ENCODE data around the gene IGF2BP2. TPM values are rescaled to one million over a fixed set of nuclear protein-coding genes. Genes with fewer than 3 reads are reported as not detected.

The IGF2BP2 gene
- total and polyA plus RNA-seq, 2 of the 4 experiments (the other 2 are of a cell fraction), result 23.4 to 88.2 TPM

GRCh38 chr3:185653949-185654757 lies 170.7 kb downstream of the IGF2BP2 start:
- Histone ChIP-seq H3K79me1 (ENCODE audit: low read depth in 1 of 2, low read length in 2 of 2) (peaks cover 32 to 69% of the 10 kb centered on the region in 2 experiments), H3K4me3 (ENCODE audit: insufficient read depth, low read depth, low read length) (no peak overlapping the region), H3K36me3 (ENCODE audit: control insufficient read depth, insufficient read depth, low read length) (peaks cover 63% of the 10 kb centered on the region), H2BK120ac (ENCODE audit: low read depth, low read length) (no peak overlapping the region), H3K56ac (ENCODE audit: extremely low read depth, insufficient read depth, low read length) (no peak overlapping the region), H3K9me3 (ENCODE audit: control insufficient read depth, insufficient read depth, low read length) (no peaks in the 10 kb centered on the region), H3K23ac (ENCODE audit: low read depth, low read length) (no peak overlapping the region), H2BK20ac (ENCODE audit: low read depth, low read length) (no peak overlapping the region), H3K9me1 (ENCODE audit: insufficient read depth, low read length) (peaks cover 35% of the 10 kb centered on the region), H2AK5ac (ENCODE audit: low read depth, low read length) (no peak overlapping the region), H3K27ac (ENCODE audit: insufficient read depth, low read length) (no peak overlapping the region), H3K18ac (ENCODE audit: low read depth, low read length) (no peak overlapping the region), H3K9ac (ENCODE audit: low read depth, low read length) (no peak overlapping the region), H4K8ac (ENCODE audit: low read depth in 2 of 2, low read length in 2 of 2) (no peak overlapping the region), H4K5ac (ENCODE audit: low read depth, low read length) (no peak overlapping the region), H4K91ac (ENCODE audit: insufficient read depth, low read depth, low read length) (no peak overlapping the region), H3K4me2 (ENCODE audit: low read depth, low read length) (no peak overlapping the region), H2BK5ac (ENCODE audit: low read depth, low read length, poor library complexity, severe bottlenecking) (no peak overlapping the region), H3K4me1 (ENCODE audit: control insufficient read depth, insufficient read depth, low read length) (peaks cover 24% of the 10 kb centered on the region), H3K27me3 (ENCODE audit: control insufficient read depth, insufficient read depth, low read length) (no peaks in the 10 kb centered on the region), H2BK15ac (ENCODE audit: low read depth, low read length) (no peak overlapping the region), H3K4ac (ENCODE audit: low read depth, low read length) (no peak overlapping the region), H2AK9ac (replicated peaks; ENCODE audit: low read depth, low read length, poor library complexity) (no peak overlapping the region), H2AFZ (replicated peaks; ENCODE audit: low read length, poor library complexity) (no peak overlapping the region), H4K20me1 (ENCODE audit: insufficient read depth, low read length) (peaks cover 60% of the 10 kb centered on the region), H3K14ac (replicated peaks; ENCODE audit: low read depth, low read length) (no peak overlapping the region)
- dilution Hi-C loops (cut with HindIII; ENCODE audit: low sequenced_read_pairs, unreplicated experiment) (no loop called here), intact Hi-C loops (cut with micrococcal nuclease) (no loop called here), in situ Hi-C loops (cut with MboI; ENCODE audit: low sequenced_read_pairs) (loop anchor here (25.0 kb wide), 2 partner anchors 258 to 608 kb away; no protein-coding TSS in a partner anchor)
- DNase-seq (no peak), ATAC-seq (ENCODE audit: low read depth) (no peak)
- WGBS, 2 experiments (ENCODE audit: extremely low coverage in 2 of 2, insufficient read length in 1 of 2), result 100% methylated on average over 5 of the region's 12 CpGs; no CpG with 5 or more reads in 1 of the 2 experiments
- ChIA-PET POLR2A (ENCODE audit: unreplicated experiment) (interaction anchor here (0.5 kb wide), 1 partner anchor 203 kb away, joined by 4 read pairs; no protein-coding TSS in a partner anchor), CTCF (no interaction called here)
- BruUV-seq (replicated peaks), result no TSS peak
- TF ChIP-seq RCOR1 (IDR thresholded peaks at IDR 0.05; ENCODE audit: insufficient replicate concordance, low read length) (no peak), NFE2L2 (IDR thresholded peaks at IDR 0.05; ENCODE audit: low read depth, low read length) (no peak), MAFK (IDR thresholded peaks at IDR 0.05; ENCODE audit: low read depth, low read length) (no peak), POLR2A (IDR thresholded peaks at IDR 0.05; ENCODE audit: low read depth, low read length) (no peak), BHLHE40 (IDR thresholded peaks at IDR 0.05; ENCODE audit: low read depth, low read length) (no peak), CHD1 (IDR thresholded peaks at IDR 0.05; ENCODE audit: low read depth, low read length) (no peak), SMC3 (IDR thresholded peaks at IDR 0.05; ENCODE audit: low read depth, low read length) (no peak), FOS (IDR thresholded peaks at IDR 0.05; ENCODE audit: low read depth, low read length) (no peak), RAD21 (IDR thresholded peaks at IDR 0.05; ENCODE audit: low read length) (no peak), MAZ (IDR thresholded peaks at IDR 0.05; ENCODE audit: borderline replicate concordance, low read depth, low read length) (no peak), CTCF (conservative IDR thresholded peaks at IDR 0.05; ENCODE audit: low read depth, low read length) (no peak), MXI1 (IDR thresholded peaks at IDR 0.05; ENCODE audit: borderline replicate concordance, low read depth, low read length) (no peak)
